ENCODE results near the gene TEX2.
"Not testable (repeated sequence)": the region's sequence is repeated elsewhere in the genome, so short reads cannot be mapped to it uniquely, and the experiment has no call there.

The TEX2 gene

GRCh38 chr17:64212122-64212521 lies 50.9 kb downstream of the TEX2 start:
- DNase-seq (ENCODE audit: low read depth in 2 of 2) = no peak

- DNase-seq (ENCODE audit: low read depth in 2 of 2) = no peak
Observed at GRCh38 chr17:64209983-64210382, 53.1 kb downstream of the TEX2 start.

GRCh38 chr17:64209356-64209941 lies 53.6 kb downstream of the TEX2 start:
- no peak for DNase-seq (ENCODE audit: low read depth in 2 of 2)

GRCh38 chr17:64208656-64209055 lies 54.4 kb downstream of the TEX2 start:
- not testable (repeated sequence) for DNase-seq (ENCODE audit: low read depth in 2 of 2)

GRCh38 chr17:64205804-64206203 lies 57.3 kb downstream of the TEX2 start:
- DNase-seq (ENCODE audit: low read depth in 2 of 2) = no peak

- DNase-seq (ENCODE audit: low read depth in 2 of 2) = no peak
Observed at GRCh38 chr17:64203630-64204029, 59.4 kb downstream of the TEX2 start.

- no peak for DNase-seq (ENCODE audit: low read depth in 2 of 2)
Observed at GRCh38 chr17:64202683-64203344, 60.2 kb downstream of the TEX2 start.

GRCh38 chr17:64200080-64201032 lies 62.7 kb downstream of the TEX2 start:
- DNase-seq (ENCODE audit: low read depth in 2 of 2) = no peak

GRCh38 chr17:64198331-64199090 lies 64.5 kb downstream of the TEX2 start:
- DNase-seq (ENCODE audit: low read depth in 2 of 2) = no peak

- no peak for DNase-seq (ENCODE audit: low read depth in 2 of 2)
Observed at GRCh38 chr17:64196601-64197000, 66.5 kb downstream of the TEX2 start.

- DNase-seq (ENCODE audit: low read depth in 2 of 2) = no peak
Observed at GRCh38 chr17:64193561-64193960, 69.5 kb downstream of the TEX2 start.

GRCh38 chr17:64192589-64192988 lies 70.5 kb downstream of the TEX2 start:
- DNase-seq (ENCODE audit: low read depth in 2 of 2) = no peak

GRCh38 chr17:64190472-64190871 lies 72.6 kb downstream of the TEX2 start:
- DNase-seq (ENCODE audit: low read depth in 2 of 2) = no peak

- DNase-seq (ENCODE audit: low read depth in 2 of 2) = no peak
Observed at GRCh38 chr17:64188088-64188487, 75.0 kb downstream of the TEX2 start.

GRCh38 chr17:64187093-64187895 lies 75.8 kb downstream of the TEX2 start:
- DNase-seq (ENCODE audit: low read depth in 2 of 2) = no peak

- DNase-seq (ENCODE audit: low read depth in 2 of 2) = no peak
Observed at GRCh38 chr17:64186171-64187092, 76.6 kb downstream of the TEX2 start.

GRCh38 chr17:64185557-64185956 lies 77.5 kb downstream of the TEX2 start:
- DNase-seq (ENCODE audit: low read depth in 2 of 2) = not testable (repeated sequence)

- no peak for DNase-seq (ENCODE audit: low read depth in 2 of 2)
Observed at GRCh38 chr17:64185101-64185500, 78.0 kb downstream of the TEX2 start.

- DNase-seq (ENCODE audit: low read depth in 2 of 2) = no peak
Observed at GRCh38 chr17:64183815-64184214, 79.2 kb downstream of the TEX2 start.

Measured in activated CD4-positive, alpha-beta T cell treated with anti-CD3 and anti-CD28 coated beads for 24 hours (primary cell).